Stimulated activated CD4-positive, alpha-beta T cell treated with anti-CD3 and anti-CD28 coated beads, Interleukin-1b, Interleukin-23, amount 100 ng/mL, for 24 hours (primary cell): ENCODE measurements around the gene HOGA1.
"Not testable (repeated sequence)": the region's sequence is repeated elsewhere in the genome, so short reads cannot be mapped to it uniquely, and the experiment has no call there.

ENCODE experiments used
- DNase-seq, 4 experiments: peaks; one replicate each; pipeline ENCODE4 v3.0.0-alpha.2; 2020; ENCODE audit warnings: low read depth in 4 of 4, low spot score in 1 of 4

Gene HOGA1

GRCh38 chr10:97644936-97645335 is 60.7 kb downstream of the HOGA1 start:
- no peak for DNase-seq

- no peak for DNase-seq
Observed at GRCh38 chr10:97647556-97647955, 63.4 kb downstream of the HOGA1 start.

- DNase-seq = no peak
Observed at GRCh38 chr10:97648562-97649404, 64.6 kb downstream of the HOGA1 start.

GRCh38 chr10:97649405-97649750 is 65.2 kb downstream of the HOGA1 start:
- not testable (repeated sequence) for DNase-seq

- DNase-seq = no peak
Observed at GRCh38 chr10:97650726-97651125, 66.5 kb downstream of the HOGA1 start.

GRCh38 chr10:97651773-97652172 is 67.6 kb downstream of the HOGA1 start:
- no peak for DNase-seq

GRCh38 chr10:97656777-97657176 is 72.6 kb downstream of the HOGA1 start:
- no peak for DNase-seq

GRCh38 chr10:97659589-97659988 is 75.4 kb downstream of the HOGA1 start:
- no peak for DNase-seq
